Panc1 (cell line): ENCODE data around the gene MAST1. TPM values are rescaled to one million over a fixed set of nuclear protein-coding genes. Genes with fewer than 3 reads are reported as not detected.

ENCODE experiments used
- ATAC-seq: fragments of 200-7000 bp; cut with Tn5 transposase; 2 replicates; pipeline ENCODE4 v1.9.1; 2020; ENCODE audit warnings: mild to moderate bottlenecking, moderate library complexity
- BruUV-seq: library from RNA; stranded (reverse); fragments of 400-500 nt; replicated peaks from 2 replicates; lab custom pipeline; 2021; lab: Mats Ljungman, UMichigan
- CTCF ChIA-PET: fragments of 300-600 bp; sonication (Branson Sonifier 250); formaldehyde crosslinking; loops from one replicate; lab custom pipeline; 2022; ENCODE audit warnings: antibody characterized with exemption; lab: Charles Lee
- POLR2A ChIA-PET: fragments of 300-600 bp; sonication (Branson Sonifier 250); formaldehyde crosslinking; loops from one replicate; lab custom pipeline; 2022; ENCODE audit warnings: antibody characterized with exemption; lab: Charles Lee
- DNase-seq: peaks from one replicate; pipeline ENCODE4 v3.0.0-alpha.2; 2010; ENCODE audit warnings: low read depth, low spot score
- H3K27ac ChIP-seq: 2 replicates; pipeline ENCODE4 v1.5.1; 2011; ENCODE audit warnings: mild to moderate bottlenecking, low read length, inconsistent platforms
- H3K27me3 ChIP-seq: fragments of 200-500 bp; sonication (Bioruptor generic); 2 replicates; pipeline ENCODE4 v1.6.0; 2014; ENCODE audit warnings: low read length, inconsistent platforms; ENCODE audit not compliant: control insufficient read depth, insufficient read depth
- H3K36me3 ChIP-seq: fragments of 200-500 bp; sonication (Bioruptor generic); 2 replicates; pipeline ENCODE4 v1.5.1; 2014; ENCODE audit warnings: inconsistent platforms, mild to moderate bottlenecking, low read length, moderate library complexity; ENCODE audit not compliant: control insufficient read depth, insufficient read depth
- H3K4me1 ChIP-seq: 2 replicates; pipeline ENCODE4 v1.5.1; 2011; ENCODE audit warnings: inconsistent platforms, mild to moderate bottlenecking, low read length, moderate library complexity; ENCODE audit not compliant: control insufficient read depth, insufficient read depth
- H3K4me3 ChIP-seq, 2 experiments: 2 replicates each; pipeline ENCODE4 v1.5.1; 2011 to 2012; ENCODE audit warnings: low read depth in 2 of 2, low read length in 2 of 2, mild to moderate bottlenecking in 2 of 2, inconsistent platforms in 1 of 2, moderate library complexity in 1 of 2
- H3K9me3 ChIP-seq: fragments of 200-500 bp; sonication (Bioruptor generic); 2 replicates; pipeline ENCODE4 v1.5.1; 2014; ENCODE audit warnings: low read depth, mild to moderate bottlenecking, inconsistent platforms, low read length, moderate library complexity; ENCODE audit not compliant: control insufficient read depth, insufficient read depth
- POLR2AphosphoS5 ChIP-seq: IDR thresholded peaks from 2 replicates; pipeline ENCODE4 v1.6.1; 2012; ENCODE audit warnings: mild to moderate bottlenecking, low read depth, low read length, moderate library complexity
- SIN3A ChIP-seq: IDR thresholded peaks from 2 replicates; pipeline ENCODE4 v1.6.1; 2012; ENCODE audit warnings: low read depth, mild to moderate bottlenecking, low read length, moderate library complexity, borderline replicate concordance; ENCODE audit not compliant: insufficient read depth
- TCF7L2 ChIP-seq: IDR thresholded peaks from 2 replicates; pipeline ENCODE4 v1.6.1; 2011; ENCODE audit warnings: mild to moderate bottlenecking, low read depth, low read length, inconsistent platforms
- in situ Hi-C: cut with HindIII; loops from 2 replicates; pipeline ENCODE4 v1.10.0; 2016; ENCODE audit warnings: low sequenced_read_pairs, low pct_unique_long_range_greater_than_20kb
- intact Hi-C: fragments of 100-400 bp; cut with micrococcal nuclease; formaldehyde crosslinking; loops from one replicate; pipeline ENCODE4 v1.10.0; 2022; ENCODE audit not compliant: unreplicated experiment
- total RNA-seq: library from RNA; stranded (reverse); gene quantifications from one replicate; pipeline ENCODE4 v1.2.1, GENCODE V29; 2021; ENCODE audit not compliant: unreplicated experiment
- TF ChIP-seq, protein P1 (sequence below): fragments of 450-650 bp; IDR thresholded peaks from 2 replicates; pipeline ENCODE4 v1.5.1; 2017; ENCODE audit warnings: mild to moderate bottlenecking
- TF ChIP-seq, protein P2 (sequence below), 2 experiments: IDR thresholded peaks; 2 replicates each; pipeline ENCODE4 v1.6.1; 2011 to 2012; ENCODE audit warnings: low read depth in 2 of 2, control low read depth in 1 of 2, low read length in 1 of 2, mild to moderate bottlenecking in 1 of 2, moderate library complexity in 1 of 2; ENCODE audit not compliant: insufficient read depth in 1 of 2

Gene MAST1
- total RNA-seq, 1 experiment from 2014 or later = 3.1 TPM

DNA sequence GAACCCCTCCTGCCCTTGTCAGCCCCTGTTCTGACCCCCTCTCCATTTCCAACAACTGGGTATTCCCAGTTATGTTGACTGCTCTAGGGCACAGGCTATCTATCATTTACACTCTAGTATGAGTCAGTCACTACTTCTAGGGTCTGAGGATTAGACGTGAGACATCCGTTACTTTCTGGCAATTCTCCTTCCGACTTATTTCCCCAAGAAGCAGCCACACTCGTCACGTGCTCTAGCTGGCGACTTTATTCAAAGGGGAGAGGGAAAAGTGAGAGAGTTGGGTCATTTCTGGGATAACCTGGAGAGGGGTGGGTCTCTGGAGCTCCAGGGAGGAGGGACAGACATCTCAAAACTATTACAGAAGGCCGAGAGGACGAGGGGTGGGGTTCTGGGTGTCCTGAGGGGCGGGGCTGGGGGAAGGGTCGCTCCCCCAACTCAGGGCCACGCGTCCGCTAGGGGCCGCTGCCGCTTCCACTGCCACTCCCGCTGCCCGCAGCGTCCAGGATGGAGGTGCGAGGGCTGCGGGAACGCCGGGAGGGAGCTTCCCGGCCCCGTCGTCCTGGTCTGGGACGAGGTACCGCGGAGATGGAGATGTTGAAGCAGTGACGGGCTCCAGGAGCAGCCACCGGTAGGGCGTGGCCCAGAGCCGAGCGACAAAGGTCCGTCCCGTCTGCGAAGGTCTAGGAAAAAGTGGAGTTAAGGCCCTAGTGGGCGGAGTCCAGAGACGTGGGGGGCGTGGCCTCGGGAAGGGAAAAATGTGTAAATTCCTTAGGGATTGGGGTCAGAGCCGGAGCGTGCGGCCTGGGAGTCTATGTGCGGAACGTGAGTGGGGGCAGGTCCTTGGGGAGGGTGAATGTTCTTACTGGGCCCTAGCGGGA is 12.8 kb upstream of the MAST1 start:
- Histone ChIP-seq H3K4me1 (no peaks in the 10 kb centered on the region), H3K4me3 (no peak overlapping the region), H3K27me3 (no peaks in the 10 kb centered on the region), H3K9me3 (no peaks in the 10 kb centered on the region), H3K27ac (no peak overlapping the region), H3K36me3 (no peaks in the 10 kb centered on the region)
- in situ Hi-C loops (no loop called here), intact Hi-C loops (no loop called here)
- no TSS peak for BruUV-seq
- TF ChIP-seq POLR2AphosphoS5 (no peak), TCF7L2 (no peak), SIN3A (no peak)
- TF ChIP-seq, protein P1, sequence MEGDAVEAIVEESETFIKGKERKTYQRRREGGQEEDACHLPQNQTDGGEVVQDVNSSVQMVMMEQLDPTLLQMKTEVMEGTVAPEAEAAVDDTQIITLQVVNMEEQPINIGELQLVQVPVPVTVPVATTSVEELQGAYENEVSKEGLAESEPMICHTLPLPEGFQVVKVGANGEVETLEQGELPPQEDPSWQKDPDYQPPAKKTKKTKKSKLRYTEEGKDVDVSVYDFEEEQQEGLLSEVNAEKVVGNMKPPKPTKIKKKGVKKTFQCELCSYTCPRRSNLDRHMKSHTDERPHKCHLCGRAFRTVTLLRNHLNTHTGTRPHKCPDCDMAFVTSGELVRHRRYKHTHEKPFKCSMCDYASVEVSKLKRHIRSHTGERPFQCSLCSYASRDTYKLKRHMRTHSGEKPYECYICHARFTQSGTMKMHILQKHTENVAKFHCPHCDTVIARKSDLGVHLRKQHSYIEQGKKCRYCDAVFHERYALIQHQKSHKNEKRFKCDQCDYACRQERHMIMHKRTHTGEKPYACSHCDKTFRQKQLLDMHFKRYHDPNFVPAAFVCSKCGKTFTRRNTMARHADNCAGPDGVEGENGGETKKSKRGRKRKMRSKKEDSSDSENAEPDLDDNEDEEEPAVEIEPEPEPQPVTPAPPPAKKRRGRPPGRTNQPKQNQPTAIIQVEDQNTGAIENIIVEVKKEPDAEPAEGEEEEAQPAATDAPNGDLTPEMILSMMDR = no peak; the same call in 1 of the 2 replicates
- TF ChIP-seq, protein P2, sequence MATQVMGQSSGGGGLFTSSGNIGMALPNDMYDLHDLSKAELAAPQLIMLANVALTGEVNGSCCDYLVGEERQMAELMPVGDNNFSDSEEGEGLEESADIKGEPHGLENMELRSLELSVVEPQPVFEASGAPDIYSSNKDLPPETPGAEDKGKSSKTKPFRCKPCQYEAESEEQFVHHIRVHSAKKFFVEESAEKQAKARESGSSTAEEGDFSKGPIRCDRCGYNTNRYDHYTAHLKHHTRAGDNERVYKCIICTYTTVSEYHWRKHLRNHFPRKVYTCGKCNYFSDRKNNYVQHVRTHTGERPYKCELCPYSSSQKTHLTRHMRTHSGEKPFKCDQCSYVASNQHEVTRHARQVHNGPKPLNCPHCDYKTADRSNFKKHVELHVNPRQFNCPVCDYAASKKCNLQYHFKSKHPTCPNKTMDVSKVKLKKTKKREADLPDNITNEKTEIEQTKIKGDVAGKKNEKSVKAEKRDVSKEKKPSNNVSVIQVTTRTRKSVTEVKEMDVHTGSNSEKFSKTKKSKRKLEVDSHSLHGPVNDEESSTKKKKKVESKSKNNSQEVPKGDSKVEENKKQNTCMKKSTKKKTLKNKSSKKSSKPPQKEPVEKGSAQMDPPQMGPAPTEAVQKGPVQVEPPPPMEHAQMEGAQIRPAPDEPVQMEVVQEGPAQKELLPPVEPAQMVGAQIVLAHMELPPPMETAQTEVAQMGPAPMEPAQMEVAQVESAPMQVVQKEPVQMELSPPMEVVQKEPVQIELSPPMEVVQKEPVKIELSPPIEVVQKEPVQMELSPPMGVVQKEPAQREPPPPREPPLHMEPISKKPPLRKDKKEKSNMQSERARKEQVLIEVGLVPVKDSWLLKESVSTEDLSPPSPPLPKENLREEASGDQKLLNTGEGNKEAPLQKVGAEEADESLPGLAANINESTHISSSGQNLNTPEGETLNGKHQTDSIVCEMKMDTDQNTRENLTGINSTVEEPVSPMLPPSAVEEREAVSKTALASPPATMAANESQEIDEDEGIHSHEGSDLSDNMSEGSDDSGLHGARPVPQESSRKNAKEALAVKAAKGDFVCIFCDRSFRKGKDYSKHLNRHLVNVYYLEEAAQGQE (IDR thresholded peaks at IDR 0.05; ENCODE audit: insufficient read depth in 1 of 2, low read depth in 2 of 2, low read length in 1 of 2) = no peak
- DNase-seq = no peak
- CTCF ChIA-PET = interaction anchor here (0.5 to 0.7 kb wide), 2 partner anchors 50 to 165 kb away, joined by 4 to 10 read pairs; no protein-coding TSS in a partner anchor
- POLR2A ChIA-PET = no interaction called here
- ATAC-seq = no peak

DNA sequence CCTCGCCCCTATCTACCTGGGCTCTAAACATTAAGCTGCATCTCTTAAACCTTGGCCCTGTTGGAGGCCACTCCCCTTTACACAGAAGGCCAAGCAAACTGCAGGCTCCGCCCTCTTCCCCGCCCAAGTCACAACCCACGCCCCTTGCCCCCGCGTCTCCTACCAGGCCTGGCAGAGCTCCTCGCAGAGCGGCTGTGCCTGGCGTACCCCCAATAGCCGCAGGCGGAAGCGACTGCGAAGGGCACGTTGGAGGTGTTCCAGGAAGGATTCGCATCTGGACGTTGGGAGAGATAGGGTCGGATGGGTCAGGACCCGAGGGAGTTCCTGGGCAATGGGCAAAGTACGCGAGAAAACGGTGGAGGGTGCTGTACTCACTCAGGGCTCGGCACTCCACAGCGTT is 9.8 kb upstream of the MAST1 start:
- CTCF ChIA-PET = interaction anchor here (0.7 kb wide), 1 partner anchor 74 kb away, joined by 3 read pairs; no protein-coding TSS in a partner anchor
- intact Hi-C loops = no loop called here
- in situ Hi-C loops = no loop called here
- no peaks in the 10 kb centered on the region; the same call in 1 of the 2 replicates for H3K4me1 ChIP-seq
- ATAC-seq (no peak), DNase-seq (no peak)
- H3K9me3 ChIP-seq = no peaks in the 10 kb centered on the region
- POLR2A ChIA-PET = interaction anchor here (0.6 kb wide), 1 partner anchor 56 kb away, joined by 3 read pairs; no protein-coding TSS in a partner anchor
- no peaks in the 10 kb centered on the region for H3K36me3 ChIP-seq
- H3K27ac ChIP-seq = no peak overlapping the region
- no peaks in the 10 kb centered on the region; the same call in 1 of the 2 replicates for H3K27me3 ChIP-seq
- no peak overlapping the region for H3K4me3 ChIP-seq
- BruUV-seq = no TSS peak
- TF ChIP-seq, protein P1 = no peak
- TF ChIP-seq SIN3A = no peak
